GM10847 (cell line): ENCODE measurements around the gene CIAO2B.

Experiments used
- POLR2A ChIP-seq: IDR thresholded peaks from 2 replicates; pipeline ENCODE4 v1.6.1; 2011; ENCODE audit not compliant: insufficient read length; ENCODE audit errors: extremely low read depth

The CIAO2B gene

GRCh38 chr16:66890799-66891198 is 43.4 kb downstream of the CIAO2B start:
- no peak for TF ChIP-seq POLR2A

GRCh38 chr16:66889622-66890021 is 44.6 kb downstream of the CIAO2B start:
- no peak for TF ChIP-seq POLR2A

GRCh38 chr16:66888647-66889615 is 45.3 kb downstream of the CIAO2B start:
- no peak for TF ChIP-seq POLR2A

GRCh38 chr16:66886914-66887313 is 47.3 kb downstream of the CIAO2B start:
- no peak for TF ChIP-seq POLR2A

GRCh38 chr16:66886321-66886720 is 47.9 kb downstream of the CIAO2B start:
- TF ChIP-seq POLR2A: no peak

GRCh38 chr16:66885491-66885890 is 48.7 kb downstream of the CIAO2B start:
- TF ChIP-seq POLR2A: no peak

- TF ChIP-seq POLR2A: no peak
These were observed 51.5 kb downstream of the CIAO2B start for GRCh38 chr16:66882702-66883101.
